ENCODE results near the gene MRPL1.
A peak's percentile ranks its signal among the peaks of the same experiment; 100 is the strongest.

The MRPL1 gene

DNA sequence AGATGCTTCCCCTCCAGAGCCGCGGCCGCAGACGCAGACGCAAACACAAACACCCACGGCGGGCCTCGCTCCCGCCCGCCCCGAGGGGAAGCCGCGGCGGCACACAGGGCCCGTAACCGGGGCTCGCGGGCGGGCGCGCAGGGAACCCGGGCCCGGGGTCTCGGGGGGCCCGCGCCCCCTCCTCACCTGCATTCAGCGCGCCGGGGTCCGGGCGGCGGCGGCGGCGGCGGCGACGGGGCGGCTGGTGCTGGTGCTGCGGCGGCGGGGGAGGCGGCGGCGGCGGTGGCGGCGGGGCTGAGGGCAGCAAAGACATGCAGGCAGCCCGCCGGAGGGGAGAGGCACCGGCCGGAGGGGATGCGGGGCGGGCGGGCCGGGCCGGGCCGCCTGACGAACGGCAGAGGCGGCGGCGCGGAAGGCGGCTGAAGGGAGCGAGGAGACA lies 43.2 kb upstream of the MRPL1 start:
- DNase-seq (ENCODE audit: low read depth in 2 of 2), result no peak
- TF ChIP-seq CTCF (IDR thresholded peaks at IDR 0.05; ENCODE audit: low read depth, low read length), result no peak

GRCh38 chr4:77819843-77820648 lies 42.6 kb upstream of the MRPL1 start:
- peak; percentile 82 to 87 for DNase-seq (ENCODE audit: low read depth in 2 of 2)
- peak overlapping the region; percentile 84 to 98 for H3K4me3 ChIP-seq (replicated peaks in 1 of 2; ENCODE audit: low read depth in 2 of 2, low read length in 2 of 2)
- peak; percentile 6 for TF ChIP-seq CTCF (IDR thresholded peaks at IDR 0.05; ENCODE audit: low read depth, low read length)

More for the DNA sequence above, 43.2 kb upstream of the MRPL1 start:
- H3K4me3 ChIP-seq (replicated peaks in 1 of 2; ENCODE audit: low read depth in 2 of 2, low read length in 2 of 2), result peak overlapping the region; percentile 84 to 98

- peak in 1 of 2 donors; percentile 13 for DNase-seq (ENCODE audit: low read depth in 2 of 2)
- no peak for TF ChIP-seq CTCF (IDR thresholded peaks at IDR 0.05; ENCODE audit: low read depth, low read length)
- peak overlapping the region; percentile 84 to 98 for H3K4me3 ChIP-seq (replicated peaks in 1 of 2; ENCODE audit: low read depth in 2 of 2, low read length in 2 of 2)
These were observed 41.7 kb upstream of the MRPL1 start for GRCh38 chr4:77820649-77821561.

GRCh38 chr4:77821775-77822174 lies 40.9 kb upstream of the MRPL1 start:
- DNase-seq (ENCODE audit: low read depth in 2 of 2), result no peak
- no peak overlapping the region for H3K4me3 ChIP-seq (replicated peaks in 1 of 2; ENCODE audit: low read depth in 2 of 2, low read length in 2 of 2)
- no peak for TF ChIP-seq CTCF (IDR thresholded peaks at IDR 0.05; ENCODE audit: low read depth, low read length)

DNA sequence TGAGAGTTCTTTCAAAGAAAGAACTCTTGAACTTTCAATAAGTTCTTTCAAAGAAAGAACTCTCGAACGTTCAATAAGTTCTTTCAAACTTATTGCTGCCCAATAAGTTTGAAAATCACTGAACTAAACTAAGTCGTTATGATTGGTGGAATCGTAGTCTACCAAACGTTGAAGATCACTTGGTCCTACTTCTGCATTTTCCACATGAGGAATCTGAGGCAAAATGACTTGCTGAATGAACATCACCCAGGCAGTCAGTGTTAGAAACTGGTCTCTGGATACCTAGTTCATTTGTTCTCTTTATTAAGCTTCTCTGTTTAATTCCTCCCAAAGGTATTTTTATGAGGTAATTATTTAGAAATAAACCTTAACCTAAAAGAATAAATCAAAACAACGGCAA lies 36.4 kb upstream of the MRPL1 start:
- no peak overlapping the region for H3K4me3 ChIP-seq (replicated peaks in 1 of 2; ENCODE audit: low read depth in 2 of 2, low read length in 2 of 2)
- no peak for TF ChIP-seq CTCF (IDR thresholded peaks at IDR 0.05; ENCODE audit: low read depth, low read length)

DNA sequence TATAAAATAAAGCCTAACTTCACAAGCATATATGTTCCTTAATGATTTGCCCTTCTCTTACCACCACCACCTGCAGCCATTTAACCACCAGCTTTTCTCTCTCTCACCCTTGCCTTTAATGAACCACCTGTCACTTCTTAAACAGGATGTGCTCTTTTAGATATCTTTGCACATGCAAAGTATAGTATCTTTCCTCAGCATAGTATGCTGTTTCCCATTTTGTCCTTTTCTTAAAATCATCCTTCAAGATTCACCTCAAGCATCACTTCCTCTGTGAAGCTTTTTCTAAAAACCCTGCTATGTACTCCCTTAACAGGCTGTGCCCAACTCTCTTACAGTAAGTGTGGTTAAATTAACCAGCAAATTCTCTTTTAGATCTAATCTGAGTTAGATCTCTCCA lies 35.3 kb upstream of the MRPL1 start:
- TF ChIP-seq CTCF (IDR thresholded peaks at IDR 0.05; ENCODE audit: low read depth, low read length), result no peak
- no peak overlapping the region for H3K4me3 ChIP-seq (replicated peaks in 1 of 2; ENCODE audit: low read depth in 2 of 2, low read length in 2 of 2)
- no peak for DNase-seq (ENCODE audit: low read depth in 2 of 2)

More for the DNA sequence above, 36.4 kb upstream of the MRPL1 start:
- no peak for DNase-seq (ENCODE audit: low read depth in 2 of 2)

Measured in cardiac fibroblast (primary cell).